Lower leg skin (tissue), 4 donors: ENCODE measurements around the gene RAPGEFL1. TPM values are rescaled to one million over a fixed set of nuclear protein-coding genes. Genes with fewer than 3 reads are reported as not detected.
"Not testable (repeated sequence)": the region's sequence is repeated elsewhere in the genome, so short reads cannot be mapped to it uniquely, and the experiment has no call there.

ENCODE experiments used
- DNase-seq, 2 donors: peaks; one replicate each; pipeline ENCODE4 v3.0.0-alpha.2; 2019; ENCODE audit warnings: low spot score in 2 of 2
- H3K4me3 ChIP-seq: fragments of 200-600 bp; sonication (generic); 2 replicates; pipeline ENCODE4 v1.5.1; 2017; ENCODE audit warnings: mild to moderate bottlenecking, low read depth; ENCODE audit not compliant: poor library complexity, severe bottlenecking
- POLR2A ChIP-seq, 2 donors: fragments of 450-650 bp; IDR thresholded peaks; one replicate each; pipeline ENCODE4 v1.6.1; 2016 to 2017; ENCODE audit warnings: antibody characterized with exemption in 2 of 2, mild to moderate bottlenecking in 1 of 2, moderate library complexity in 1 of 2
- WGBS, 2 donors: methylation state at CpG; one replicate each; pipeline ENCODE4 v1.1.5; 2018; 5-methylcytosine and 5-hydroxymethylcytosine counted together
- intact Hi-C: fragments of 100-400 bp; cut with DNase I; formaldehyde crosslinking; loops from one replicate; pipeline ENCODE4 v1.15.0; 2023; ENCODE audit warnings: low total_unique reads
- total RNA-seq, 4 donors: library from RNA; depleted of rRNA; stranded (reverse); fragments of >200 nt; gene quantifications; one replicate each; pipeline ENCODE4 v1.1.0, GENCODE V29; 2016
- TF ChIP-seq, protein P1 (sequence below), 3 donors: fragments of 450-650 bp; IDR thresholded peaks; one replicate each; pipeline ENCODE4 v1.5.1; 2016; ENCODE audit warnings: antibody characterized with exemption in 3 of 3, mild to moderate bottlenecking in 3 of 3, moderate library complexity in 2 of 3

RAPGEFL1 gene
- total RNA-seq, 4 donors from 2014 or later = 273 to 467 (median 316) TPM

DNA sequence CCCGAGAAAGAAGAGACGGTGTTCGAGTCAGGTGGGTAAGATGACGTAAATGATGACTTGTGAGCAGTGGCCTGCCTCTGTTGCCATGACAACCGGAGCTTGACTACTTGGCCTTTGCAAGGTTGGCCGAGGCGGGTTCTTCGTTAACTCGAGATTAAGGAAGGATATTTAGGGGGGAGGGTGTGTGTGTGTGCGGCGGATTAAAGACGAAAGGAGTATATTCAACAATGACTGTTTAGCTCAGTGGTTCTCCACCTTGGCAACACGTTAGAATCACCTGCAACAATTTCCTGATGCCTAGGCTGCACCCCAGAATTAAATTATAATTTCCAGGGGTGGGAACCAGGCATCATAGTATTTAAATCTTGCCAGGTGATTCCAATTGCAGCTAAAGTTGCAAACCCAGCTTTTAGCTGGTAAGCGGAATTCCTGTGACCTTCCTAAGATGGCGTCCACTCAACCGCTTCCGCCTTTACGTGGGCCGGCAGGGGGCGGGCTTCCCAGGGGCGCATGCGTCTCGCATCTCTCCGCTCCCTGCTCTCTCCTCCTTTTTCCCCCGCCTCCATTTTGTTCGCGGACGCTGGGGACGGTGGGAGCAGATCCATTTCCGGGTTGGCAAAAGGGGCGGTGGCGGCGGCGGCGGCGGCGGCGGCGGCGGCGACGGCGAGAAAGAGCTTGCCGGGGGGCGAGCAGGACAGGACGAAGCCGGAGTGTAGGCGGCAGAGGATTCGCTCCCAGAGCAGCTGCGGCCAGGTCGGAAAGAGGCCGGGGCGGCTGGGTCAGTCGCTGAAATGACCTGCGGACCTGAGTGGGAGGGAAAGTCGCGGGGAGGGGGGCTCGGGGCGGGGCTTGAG lies 41.7 kb downstream of the RAPGEFL1 start, which contains the start of gene WIPF2:
Gene WIPF2, plus strand, starts transcription at position 565 of the 854 bp plus-strand sequence. CDS start 37,156 bp downstream, outside the sequence.
- intact Hi-C loops = no loop called here
- peak; percentile 96 to 99 for DNase-seq
- 1 to 2% methylated on average over 59 of the region's 59 CpGs for WGBS, 2 donors
- TF ChIP-seq, protein P1, sequence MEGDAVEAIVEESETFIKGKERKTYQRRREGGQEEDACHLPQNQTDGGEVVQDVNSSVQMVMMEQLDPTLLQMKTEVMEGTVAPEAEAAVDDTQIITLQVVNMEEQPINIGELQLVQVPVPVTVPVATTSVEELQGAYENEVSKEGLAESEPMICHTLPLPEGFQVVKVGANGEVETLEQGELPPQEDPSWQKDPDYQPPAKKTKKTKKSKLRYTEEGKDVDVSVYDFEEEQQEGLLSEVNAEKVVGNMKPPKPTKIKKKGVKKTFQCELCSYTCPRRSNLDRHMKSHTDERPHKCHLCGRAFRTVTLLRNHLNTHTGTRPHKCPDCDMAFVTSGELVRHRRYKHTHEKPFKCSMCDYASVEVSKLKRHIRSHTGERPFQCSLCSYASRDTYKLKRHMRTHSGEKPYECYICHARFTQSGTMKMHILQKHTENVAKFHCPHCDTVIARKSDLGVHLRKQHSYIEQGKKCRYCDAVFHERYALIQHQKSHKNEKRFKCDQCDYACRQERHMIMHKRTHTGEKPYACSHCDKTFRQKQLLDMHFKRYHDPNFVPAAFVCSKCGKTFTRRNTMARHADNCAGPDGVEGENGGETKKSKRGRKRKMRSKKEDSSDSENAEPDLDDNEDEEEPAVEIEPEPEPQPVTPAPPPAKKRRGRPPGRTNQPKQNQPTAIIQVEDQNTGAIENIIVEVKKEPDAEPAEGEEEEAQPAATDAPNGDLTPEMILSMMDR (IDR thresholded peaks at IDR 0.05) = peak in 1 of 3 donors; percentile 39
- peak in 1 of 2 donors; percentile 42 for TF ChIP-seq POLR2A (IDR thresholded peaks at IDR 0.05)
- peak within 1 kb of the TSS; percentile 65 for H3K4me3 ChIP-seq

DNA sequence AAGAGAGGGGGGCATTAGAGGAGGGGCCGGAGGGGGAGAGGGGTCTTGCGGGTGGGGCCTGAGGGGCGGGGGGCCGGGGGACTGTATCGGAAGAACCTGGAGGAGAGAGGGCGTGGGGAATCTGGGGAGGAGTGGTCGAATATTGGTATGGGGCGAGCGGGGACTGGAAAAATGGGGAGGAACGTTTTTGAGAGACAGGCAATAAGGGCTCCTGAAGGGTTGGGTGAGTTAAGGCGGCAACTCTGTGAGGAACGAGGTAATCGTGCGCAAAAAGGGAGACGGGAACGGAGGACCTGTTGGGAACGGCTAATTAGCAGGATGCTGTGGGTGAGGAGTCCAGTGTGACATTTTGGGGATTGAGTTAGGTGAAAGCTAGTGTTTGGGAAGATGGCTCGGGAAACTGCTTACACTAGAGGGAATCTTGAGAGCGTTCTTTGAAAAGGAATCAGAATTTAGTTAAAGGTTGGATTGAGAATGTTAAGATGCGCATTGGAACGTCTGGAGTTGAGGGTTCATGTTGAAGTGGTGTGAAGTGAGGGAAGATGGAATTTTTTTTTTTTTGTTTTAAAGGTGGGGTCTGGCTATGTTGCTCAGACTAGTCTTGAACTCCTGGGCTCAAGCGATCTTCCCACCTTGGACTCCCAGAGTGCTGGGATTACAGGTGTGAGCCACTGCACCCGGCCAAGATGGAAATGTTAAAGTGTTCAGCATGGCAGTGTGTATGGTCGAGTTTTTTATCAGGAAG lies 42.5 kb downstream of the RAPGEFL1 start:
- DNase-seq = peak; percentile 31 to 88
- 1% methylated on average over 24 of the region's 24 CpGs for WGBS, 2 donors
- no peak for TF ChIP-seq POLR2A (IDR thresholded peaks at IDR 0.05)
- TF ChIP-seq, protein P1 (IDR thresholded peaks at IDR 0.05) = peak in 1 of 3 donors; percentile 28
- intact Hi-C loops = no loop called here
- H3K4me3 ChIP-seq = peak overlapping the region; percentile 65

DNA sequence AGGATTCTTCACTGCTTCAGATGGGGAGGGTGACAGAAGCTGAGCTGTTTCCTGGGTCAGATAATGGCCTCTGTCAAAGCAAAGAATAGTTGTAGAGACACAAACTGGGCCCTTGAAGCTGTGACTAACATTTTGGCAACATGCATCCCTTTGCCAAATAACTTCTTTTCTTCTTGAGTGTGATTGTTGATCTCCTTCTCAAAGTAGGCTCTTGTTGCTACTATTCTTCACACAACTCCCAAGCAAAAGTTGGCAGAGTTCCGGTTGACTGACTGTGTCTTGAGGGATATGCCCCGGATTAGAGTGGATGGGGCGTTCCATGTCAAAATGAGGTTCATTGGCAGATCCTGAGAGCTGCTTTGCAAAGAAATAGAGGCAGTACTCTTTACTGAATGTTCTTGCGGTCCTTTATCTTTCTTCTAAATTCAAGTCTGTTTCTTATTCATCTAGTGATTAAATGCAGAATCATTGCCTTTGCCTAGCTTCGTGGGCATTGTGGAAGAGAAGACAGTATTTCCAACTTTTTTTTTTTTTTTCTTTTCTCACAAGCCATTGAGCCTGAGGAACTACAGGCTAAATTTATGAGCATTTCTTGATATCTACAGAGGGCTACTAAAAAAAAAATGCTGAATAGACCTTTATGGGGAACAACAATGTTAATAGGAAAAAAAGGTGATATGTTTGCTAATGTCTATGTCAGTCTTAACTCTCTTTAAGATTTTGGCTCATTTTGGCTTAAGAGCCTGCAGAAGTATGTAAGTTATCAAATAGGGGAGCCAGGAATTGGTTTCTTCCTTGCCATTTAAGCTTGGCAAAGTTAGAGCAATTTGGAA lies 47.7 kb downstream of the RAPGEFL1 start:
- no peak overlapping the region for H3K4me3 ChIP-seq
- intact Hi-C loops = no loop called here
- DNase-seq = peak; percentile 46 to 81
- WGBS, 2 donors = 27 to 29% methylated on average over 5 of the region's 5 CpGs
- TF ChIP-seq, protein P1 (IDR thresholded peaks at IDR 0.05) = no peak
- no peak for TF ChIP-seq POLR2A (IDR thresholded peaks at IDR 0.05)

DNA sequence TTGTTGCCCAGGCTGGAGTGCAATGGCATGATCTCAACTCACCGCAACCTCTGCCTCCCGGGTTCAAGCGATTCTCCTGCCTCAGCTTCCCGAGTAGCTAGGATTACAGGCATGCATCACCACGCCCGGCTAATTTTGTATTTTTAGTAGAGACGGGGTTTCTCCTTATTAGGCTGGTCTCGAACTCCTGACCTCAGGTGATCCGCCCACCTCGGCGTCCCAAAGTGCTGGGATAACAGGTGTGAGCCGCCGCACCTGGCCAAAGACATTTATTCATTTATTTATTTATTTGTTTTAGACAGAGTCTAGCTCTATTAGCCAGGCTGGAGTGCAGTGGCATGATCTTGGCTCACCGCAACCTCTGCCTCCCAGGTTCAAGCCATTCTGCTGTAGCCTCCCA lies 51.9 kb downstream of the RAPGEFL1 start:
- intact Hi-C loops, H3K4me3 ChIP-seq: not testable (repeated sequence)
- peak in 1 of 2 donors; percentile 68 for DNase-seq
- WGBS, 2 donors = 93 to 94% methylated on average over 14 of the region's 14 CpGs

DNA sequence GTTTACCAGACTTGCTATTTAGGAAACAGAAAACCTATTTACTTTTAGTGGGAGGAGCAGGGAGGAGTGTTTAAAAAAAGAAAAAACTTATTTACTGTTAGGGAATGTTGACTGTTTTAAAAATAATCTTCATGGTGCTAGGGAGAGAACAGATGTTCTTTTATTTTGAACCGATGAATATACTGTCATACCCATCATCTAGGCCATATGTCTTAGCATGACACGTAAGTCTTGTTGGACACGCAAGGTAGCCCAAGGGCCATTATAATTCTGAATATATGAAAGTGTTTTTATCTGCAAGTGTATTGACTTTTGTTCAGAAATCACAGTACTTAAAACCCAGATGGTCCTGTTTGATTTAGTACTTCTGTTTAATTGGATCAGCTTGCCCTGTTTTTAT lies 53.4 kb downstream of the RAPGEFL1 start:
- no peak for TF ChIP-seq POLR2A (IDR thresholded peaks at IDR 0.05)
- TF ChIP-seq, protein P1 (IDR thresholded peaks at IDR 0.05) = no peak
- intact Hi-C loops = no loop called here
- WGBS, 2 donors = 64 to 70% methylated on average over 3 of the region's 3 CpGs
- DNase-seq = no peak
- no peak overlapping the region for H3K4me3 ChIP-seq

DNA sequence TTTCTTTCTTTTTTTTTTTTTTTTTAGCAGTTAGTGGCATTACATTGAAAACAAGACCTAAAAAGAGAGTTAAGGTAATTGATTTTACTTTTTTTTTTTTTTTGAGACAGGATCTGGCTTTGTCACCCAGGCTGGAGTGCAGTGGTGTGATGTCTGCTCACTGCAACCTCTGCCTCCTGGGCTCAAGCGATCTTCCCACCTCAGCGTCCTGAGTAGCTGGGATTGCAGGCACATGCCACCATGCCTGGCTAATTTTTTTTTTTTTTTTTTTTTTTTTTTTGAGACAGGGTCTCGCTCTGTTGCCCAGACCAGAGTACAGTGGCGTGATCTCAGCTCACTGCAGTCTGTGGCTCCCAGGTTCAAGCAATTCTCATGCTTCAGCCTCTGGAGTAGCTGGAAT lies 54.7 kb downstream of the RAPGEFL1 start:
- peak in 1 of 2 donors; percentile 64 for DNase-seq
- H3K4me3 ChIP-seq, intact Hi-C loops: not testable (repeated sequence)
- WGBS, 2 donors = 92 to 97% methylated on average over 4 of the region's 4 CpGs
